KMS-11 (cell line): Measurements from ENCODE around the gene CBLB.

ENCODE experiments used
- H2AFZ ChIP-seq: fragments of 200-600 bp; sonication (generic); 2 replicates; pipeline ENCODE4 v1.6.1; 2016; ENCODE audit warnings: antibody characterized with exemption, mixed run types, low read depth
- H3K27ac ChIP-seq: fragments of 200-600 bp; sonication (generic); 2 replicates; pipeline ENCODE4 v1.6.1; 2016; ENCODE audit warnings: mild to moderate bottlenecking, mixed run types
- H3K27me3 ChIP-seq: fragments of 200-600 bp; sonication (generic); 2 replicates; pipeline ENCODE4 v1.6.1; 2017; ENCODE audit warnings: mild to moderate bottlenecking, low read depth, mixed run types, moderate library complexity; ENCODE audit not compliant: insufficient read depth
- H3K36me3 ChIP-seq: fragments of 200-600 bp; sonication (generic); 2 replicates; pipeline ENCODE4 v1.6.1; 2017; ENCODE audit warnings: mild to moderate bottlenecking, mixed run types; ENCODE audit not compliant: insufficient read depth
- H3K4me1 ChIP-seq: fragments of 200-600 bp; sonication (generic); 2 replicates; pipeline ENCODE4 v1.6.1; 2016; ENCODE audit warnings: mild to moderate bottlenecking, low read depth, mixed run types; ENCODE audit not compliant: poor library complexity, severe bottlenecking
- H3K4me2 ChIP-seq: fragments of 200-600 bp; sonication (generic); 2 replicates; pipeline ENCODE4 v1.7.0; 2016; ENCODE audit warnings: mild to moderate bottlenecking, mixed run types
- H3K4me3 ChIP-seq: fragments of 200-600 bp; sonication (generic); IDR thresholded peaks from 2 replicates; pipeline ENCODE4 v1.6.1; 2017; ENCODE audit warnings: low read depth, low read length, mixed read lengths; ENCODE audit not compliant: insufficient read depth
- H3K79me2 ChIP-seq: fragments of 200-600 bp; sonication (generic); 2 replicates; pipeline ENCODE4 v1.6.1; 2016; ENCODE audit warnings: low read depth, mixed run types; ENCODE audit not compliant: insufficient read depth
- H3K9ac ChIP-seq: fragments of 200-600 bp; sonication (generic); 2 replicates; pipeline ENCODE4 v1.6.1; 2016; ENCODE audit warnings: mild to moderate bottlenecking, mixed run types
- H4K20me1 ChIP-seq: fragments of 200-600 bp; sonication (generic); 2 replicates; pipeline ENCODE4 v1.6.1; 2016; ENCODE audit warnings: mild to moderate bottlenecking, mixed run types; ENCODE audit not compliant: insufficient read depth
- CTCF ChIP-seq: fragments of 200-600 bp; sonication (generic); conservative IDR thresholded peaks from 2 replicates; pipeline ENCODE4 v1.6.1; 2017; ENCODE audit warnings: low read depth, mild to moderate bottlenecking, antibody characterized with exemption, low read length, moderate library complexity, mixed read lengths

Gene CBLB

GRCh38 chr3:105828703-105829102, 40.1 kb downstream of the CBLB start:
- Histone ChIP-seq H3K79me2 (no peaks in the 10 kb centered on the region), H3K4me1 (no peaks in the 10 kb centered on the region), H3K27me3 (no peaks in the 10 kb centered on the region), H2AFZ (no peak overlapping the region), H3K9ac (no peak overlapping the region), H3K4me2 (no peak overlapping the region), H3K27ac (no peak overlapping the region), H3K36me3 (no peaks in the 10 kb centered on the region), H4K20me1 (no peaks in the 10 kb centered on the region), H3K4me3 (no peak overlapping the region)
- TF ChIP-seq CTCF, result no peak

GRCh38 chr3:105827959-105828358, 40.9 kb downstream of the CBLB start:
- Histone ChIP-seq H3K27ac (no peak overlapping the region), H3K4me3 (no peak overlapping the region), H3K9ac (no peak overlapping the region), H3K27me3 (no peaks in the 10 kb centered on the region), H3K4me1 (no peaks in the 10 kb centered on the region), H3K79me2 (no peaks in the 10 kb centered on the region), H2AFZ (no peak overlapping the region), H4K20me1 (no peaks in the 10 kb centered on the region), H3K4me2 (no peak overlapping the region), H3K36me3 (no peaks in the 10 kb centered on the region)
- no peak for TF ChIP-seq CTCF

GRCh38 chr3:105826778-105827634, 41.8 kb downstream of the CBLB start:
- Histone ChIP-seq H3K4me1 (no peaks in the 10 kb centered on the region), H3K4me3 (no peak overlapping the region), H3K27ac (no peak overlapping the region), H2AFZ (no peak overlapping the region), H3K79me2 (no peaks in the 10 kb centered on the region), H3K27me3 (no peaks in the 10 kb centered on the region), H4K20me1 (no peaks in the 10 kb centered on the region), H3K9ac (no peak overlapping the region), H3K36me3 (no peaks in the 10 kb centered on the region), H3K4me2 (no peak overlapping the region)
- no peak for TF ChIP-seq CTCF

DNA sequence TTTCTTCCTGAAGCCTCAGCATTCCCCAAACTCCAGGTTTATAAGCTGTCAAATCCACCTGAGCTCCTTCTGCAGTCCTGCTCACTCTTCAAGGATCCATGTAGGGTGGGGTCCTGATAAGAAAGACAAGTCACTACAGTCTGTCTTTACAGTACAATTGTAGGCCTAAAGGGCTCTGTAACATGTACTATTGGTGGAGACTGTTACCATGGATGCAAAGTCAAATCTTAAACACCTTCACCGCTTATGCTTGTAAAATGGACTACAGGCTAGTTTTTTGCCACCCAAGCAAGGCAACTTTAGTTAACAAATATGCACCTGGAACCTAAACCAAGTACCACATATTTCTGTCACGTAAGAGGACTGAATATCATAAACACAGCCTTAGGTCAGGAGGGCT, 44.7 kb downstream of the CBLB start:
- Histone ChIP-seq H3K27ac (no peak overlapping the region), H3K79me2 (no peaks in the 10 kb centered on the region), H2AFZ (no peak overlapping the region), H3K9ac (no peak overlapping the region), H3K4me1 (no peaks in the 10 kb centered on the region), H3K4me2 (no peak overlapping the region), H3K36me3 (no peaks in the 10 kb centered on the region), H4K20me1 (no peaks in the 10 kb centered on the region), H3K4me3 (no peak overlapping the region), H3K27me3 (no peaks in the 10 kb centered on the region)
- no peak for TF ChIP-seq CTCF
